ENCODE measurements around the gene GAB4.
"Not testable (repeated sequence)": the region's sequence is repeated elsewhere in the genome, so short reads cannot be mapped to it uniquely, and the experiment has no call there.

Gene GAB4

GRCh38 chr22:16956290-16956689 lies 51.7 kb downstream of the GAB4 start:
- no peak for DNase-seq

- no peak for DNase-seq
These were observed 52.3 kb downstream of the GAB4 start for GRCh38 chr22:16955678-16956210.

GRCh38 chr22:16955081-16955480 lies 52.9 kb downstream of the GAB4 start:
- DNase-seq: no peak

DNA sequence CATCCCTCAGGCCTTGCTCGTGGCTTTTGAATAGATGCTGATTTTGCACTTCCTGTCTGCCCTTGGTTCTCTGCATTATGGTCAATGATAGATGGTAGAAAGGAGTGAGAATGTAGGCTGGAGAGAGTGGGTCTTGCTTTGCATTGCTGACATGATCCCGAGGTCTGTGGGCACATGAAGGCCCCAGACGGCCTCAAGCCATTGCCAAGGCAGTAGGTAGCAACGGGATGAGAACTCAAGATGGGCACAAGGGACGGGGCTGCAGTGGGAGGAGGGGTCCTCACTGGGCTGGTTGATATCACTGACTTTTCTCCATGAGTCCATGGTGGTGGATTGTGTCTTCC lies 54.0 kb downstream of the GAB4 start:
- DNase-seq: no peak

DNA sequence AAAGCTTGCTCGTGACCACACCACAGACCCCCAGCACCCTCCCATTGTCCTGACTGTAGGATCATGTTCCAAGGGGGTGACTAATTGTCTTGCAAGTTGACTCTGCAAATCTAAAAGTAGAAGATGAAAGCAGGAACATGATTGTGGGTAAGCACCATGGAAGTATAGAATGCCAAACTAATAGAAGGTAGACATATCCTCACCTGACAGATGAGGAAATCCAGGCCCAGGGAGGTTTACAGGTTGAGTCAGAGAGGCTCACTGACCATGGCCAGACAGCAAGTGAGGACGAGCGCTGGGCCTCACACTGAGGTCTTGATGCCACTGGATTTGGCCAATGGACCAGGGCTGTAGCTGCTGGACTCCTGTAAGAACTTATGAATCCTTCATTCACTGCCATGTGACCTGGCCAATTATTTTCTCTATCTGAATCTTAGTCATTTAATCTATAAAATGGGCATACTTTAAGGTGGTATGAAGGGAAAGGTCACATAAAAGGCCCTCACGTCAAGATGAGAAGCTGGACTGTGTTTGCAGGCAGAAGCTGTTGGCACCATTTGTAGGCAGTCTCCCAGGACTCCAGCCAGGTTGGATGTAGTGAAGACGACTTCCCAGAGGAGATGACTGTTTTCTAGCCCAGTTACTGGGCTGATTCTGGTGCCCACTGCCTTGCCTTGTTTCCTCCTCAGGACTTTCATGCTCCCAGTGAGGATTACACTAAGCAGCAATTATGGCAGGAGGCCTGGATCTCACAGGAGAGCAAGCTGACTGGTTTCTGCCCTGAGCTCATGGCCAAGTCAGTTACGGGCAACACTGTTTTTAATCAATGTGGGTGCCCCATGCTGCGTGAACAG lies 54.6 kb downstream of the GAB4 start:
- DNase-seq: no peak

GRCh38 chr22:16949561-16949960 lies 58.5 kb downstream of the GAB4 start:
- no peak for DNase-seq

DNA sequence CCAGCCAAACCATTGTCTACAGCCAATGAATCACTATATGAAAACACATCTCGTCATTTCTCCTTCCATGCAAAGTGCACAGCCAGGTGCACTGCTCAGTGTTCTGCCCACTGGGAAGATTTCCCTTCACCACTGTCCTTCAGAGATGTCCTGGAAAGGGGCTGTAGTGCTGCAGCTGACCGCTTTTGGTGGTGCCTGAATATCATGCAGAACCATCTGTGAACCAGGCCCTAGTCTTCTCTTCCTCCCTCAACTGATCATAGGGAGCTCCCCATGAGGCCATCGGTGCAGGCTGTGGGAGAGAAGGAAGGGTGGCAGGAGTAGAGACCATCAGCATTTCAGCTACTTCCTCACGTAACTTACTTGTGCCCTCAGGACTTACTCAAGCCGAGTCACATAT lies 70.2 kb downstream of the GAB4 start:
- no peak for DNase-seq

GRCh38 chr22:16937209-16937608 lies 70.8 kb downstream of the GAB4 start:
- not testable (repeated sequence) for DNase-seq

DNA sequence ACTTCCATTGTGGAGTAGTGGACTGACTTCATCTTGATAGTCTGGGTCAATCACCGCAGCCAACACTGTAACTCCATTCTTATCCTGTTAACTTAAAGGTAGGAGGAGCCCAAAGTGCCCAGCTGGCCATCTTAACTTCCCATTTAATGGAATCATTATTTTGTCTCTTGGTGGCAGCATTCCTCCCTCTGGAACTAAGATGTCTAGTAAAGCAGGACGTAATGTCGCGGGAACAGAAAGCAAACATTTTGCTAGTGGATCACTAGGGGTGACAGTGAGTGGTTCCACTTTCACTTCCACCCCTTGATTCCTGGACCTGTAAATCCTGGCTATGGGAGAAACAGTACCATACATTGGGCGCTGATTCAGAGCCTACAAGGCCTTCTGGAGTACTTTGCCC lies 71.4 kb downstream of the GAB4 start:
- no peak for DNase-seq

DNA sequence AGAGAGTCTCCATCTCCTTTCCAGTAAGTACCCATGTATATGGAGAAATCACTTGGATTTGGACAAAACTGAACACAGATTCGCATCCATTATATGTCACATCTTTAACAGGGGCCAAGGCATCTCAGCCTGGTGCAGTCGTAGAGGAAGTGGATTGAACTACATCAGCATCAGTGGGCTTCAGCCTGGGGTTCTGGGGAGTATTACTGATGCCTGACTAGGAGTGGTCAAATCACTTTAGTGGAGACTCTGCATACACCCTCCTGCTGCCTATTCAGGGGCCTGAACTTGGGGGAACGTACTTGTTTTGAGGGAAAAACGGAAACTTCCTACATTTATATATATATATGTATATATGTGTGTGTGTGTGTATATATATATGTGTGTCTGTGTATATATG lies 72.8 kb downstream of the GAB4 start:
- no peak for DNase-seq

GRCh38 chr22:16933291-16934282 lies 74.4 kb downstream of the GAB4 start:
- DNase-seq: no peak

DNA sequence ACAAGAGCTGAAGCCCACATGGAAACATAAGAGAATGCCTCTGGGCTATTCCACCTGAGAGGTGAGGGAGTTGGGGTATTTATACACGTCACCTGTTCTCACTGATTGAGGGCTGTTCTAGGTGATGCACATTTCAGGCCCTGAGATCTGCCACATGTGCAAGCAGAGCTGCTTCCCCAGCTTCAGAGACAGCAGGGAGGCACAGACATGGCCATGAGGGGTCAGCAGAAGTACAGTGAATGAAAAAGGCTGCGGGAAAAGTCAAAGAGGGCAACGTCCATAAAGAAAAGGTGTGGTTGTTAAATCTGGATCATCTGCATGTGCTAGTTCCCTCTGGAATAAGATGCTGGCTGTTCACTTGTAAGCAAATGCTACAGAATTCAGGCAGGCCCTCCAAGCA lies 75.4 kb downstream of the GAB4 start:
- DNase-seq: no peak

DNA sequence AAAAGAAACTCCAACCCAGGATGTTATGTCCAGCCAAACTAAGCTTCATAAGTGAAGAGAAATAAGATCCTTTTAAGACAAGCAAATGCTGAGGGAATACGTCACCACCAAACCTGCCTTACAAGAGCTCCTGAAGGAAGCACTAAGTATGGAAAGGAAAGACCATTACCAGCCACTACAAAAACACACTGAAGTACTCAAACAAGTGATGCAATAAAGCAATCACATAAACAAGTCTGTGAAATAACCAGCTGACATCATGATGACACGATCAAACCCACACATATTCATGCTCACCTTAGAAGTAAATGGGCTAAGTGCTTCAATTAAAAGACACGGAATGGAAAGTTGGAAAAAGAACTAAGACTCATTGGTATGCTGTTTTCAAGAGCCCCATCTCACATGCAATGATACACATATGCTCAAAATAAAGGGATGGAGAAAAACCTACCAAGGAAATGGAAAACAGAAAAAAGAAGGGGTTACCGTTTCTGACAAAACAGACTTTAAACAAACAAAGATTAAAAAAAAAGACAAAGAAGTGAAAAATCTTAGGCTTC lies 82.5 kb downstream of the GAB4 start:
- DNase-seq: no peak

GRCh38 chr22:16922706-16923105 lies 85.3 kb downstream of the GAB4 start:
- no peak for DNase-seq

- DNase-seq: no peak
These were observed 85.9 kb downstream of the GAB4 start for GRCh38 chr22:16922076-16922475.

DNA sequence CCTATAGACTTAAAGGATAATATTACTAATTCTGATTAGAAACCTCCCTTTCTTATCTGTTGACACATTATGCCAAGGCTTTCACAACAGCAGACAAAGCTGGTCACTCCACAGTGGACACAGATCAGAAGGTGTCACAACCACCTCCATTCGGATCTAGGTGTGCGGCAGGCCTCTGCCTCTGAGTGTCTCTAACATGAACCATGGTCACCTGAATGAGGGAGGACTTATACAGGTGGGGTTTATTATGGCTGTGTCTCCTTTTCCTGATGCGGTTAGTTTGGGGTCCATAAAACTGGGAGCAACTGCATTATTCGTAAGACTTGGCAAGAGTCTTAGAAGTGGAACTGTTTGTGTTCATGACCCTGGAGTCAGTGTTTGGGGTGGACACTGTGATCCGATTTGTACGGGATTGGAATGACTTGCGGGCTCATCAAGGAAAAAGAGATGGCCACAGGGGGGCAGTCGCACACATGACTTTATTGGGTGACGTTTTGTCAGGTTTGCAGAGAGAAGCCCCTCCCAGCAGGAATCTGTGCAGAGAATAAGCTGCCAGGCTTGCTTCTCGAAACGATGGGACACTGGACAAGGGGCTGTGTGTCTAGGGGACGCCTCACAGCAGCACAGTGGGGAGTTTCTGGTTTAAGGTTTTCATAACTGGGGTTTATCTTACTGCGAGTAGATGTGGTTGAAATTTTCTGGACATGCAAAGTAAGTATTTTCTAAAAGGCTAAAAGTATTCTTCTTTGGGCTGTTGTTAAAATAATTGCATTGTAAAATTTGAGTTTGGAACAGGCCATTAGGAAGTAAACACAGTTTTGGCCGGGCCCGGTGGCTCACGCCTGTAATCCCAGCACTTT lies 90.6 kb downstream of the GAB4 start:
- peak; percentile 43 for DNase-seq

GRCh38 chr22:16915701-16916100 lies 92.3 kb downstream of the GAB4 start:
- DNase-seq: no peak

GRCh38 chr22:16914911-16915310 lies 93.1 kb downstream of the GAB4 start:
- DNase-seq: not testable (repeated sequence)

GRCh38 chr22:16914006-16914405 lies 94.0 kb downstream of the GAB4 start:
- DNase-seq: no peak

GRCh38 chr22:16912281-16912680 lies 95.7 kb downstream of the GAB4 start:
- no peak for DNase-seq
